HG03565 (cell line): Measurements from ENCODE around the gene B3GNT9.

ENCODE experiments used
- ATAC-seq: cut with Tn5 transposase; IDR thresholded peaks from one replicate; pipeline ENCODE4 v1.9.1; 2021; ENCODE audit warnings: mild to moderate bottlenecking, moderate library complexity; ENCODE audit not compliant: unreplicated experiment

B3GNT9 gene, protein sequence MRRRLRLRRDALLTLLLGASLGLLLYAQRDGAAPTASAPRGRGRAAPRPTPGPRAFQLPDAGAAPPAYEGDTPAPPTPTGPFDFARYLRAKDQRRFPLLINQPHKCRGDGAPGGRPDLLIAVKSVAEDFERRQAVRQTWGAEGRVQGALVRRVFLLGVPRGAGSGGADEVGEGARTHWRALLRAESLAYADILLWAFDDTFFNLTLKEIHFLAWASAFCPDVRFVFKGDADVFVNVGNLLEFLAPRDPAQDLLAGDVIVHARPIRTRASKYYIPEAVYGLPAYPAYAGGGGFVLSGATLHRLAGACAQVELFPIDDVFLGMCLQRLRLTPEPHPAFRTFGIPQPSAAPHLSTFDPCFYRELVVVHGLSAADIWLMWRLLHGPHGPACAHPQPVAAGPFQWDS

DNA sequence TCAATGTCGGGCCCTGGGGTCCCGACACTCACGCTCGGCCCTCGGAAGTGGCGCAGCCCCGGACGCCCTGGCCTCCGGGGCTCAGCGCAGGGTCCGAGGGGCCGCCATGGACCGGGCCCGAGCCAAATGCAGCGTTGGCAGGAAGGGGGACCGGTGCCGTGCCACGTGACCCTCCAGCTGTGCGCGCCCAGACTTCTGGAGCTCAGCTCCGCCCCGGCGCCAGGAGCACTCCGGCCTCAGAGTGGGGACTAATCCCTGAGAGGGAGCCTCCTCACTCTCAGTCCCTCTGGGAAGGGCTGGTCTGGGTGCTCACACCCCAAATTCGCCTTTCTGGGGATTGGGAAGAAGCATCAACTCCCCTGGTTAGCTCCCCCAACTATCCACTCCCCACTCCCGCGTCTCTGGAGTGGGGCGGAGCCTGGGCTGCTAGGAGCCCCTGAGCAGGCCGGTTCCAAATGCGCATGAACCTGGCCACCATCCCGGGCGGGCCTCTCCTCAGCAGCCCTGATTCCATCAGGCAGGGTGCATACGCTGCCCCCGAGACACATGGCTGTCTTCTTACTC, at the start of gene B3GNT9:
B3GNT9 (minus strand) TSS at position 166 of the 564 bp plus-strand sequence. CDS start 513 bp downstream, outside the sequence.
- no peak for ATAC-seq

DNA sequence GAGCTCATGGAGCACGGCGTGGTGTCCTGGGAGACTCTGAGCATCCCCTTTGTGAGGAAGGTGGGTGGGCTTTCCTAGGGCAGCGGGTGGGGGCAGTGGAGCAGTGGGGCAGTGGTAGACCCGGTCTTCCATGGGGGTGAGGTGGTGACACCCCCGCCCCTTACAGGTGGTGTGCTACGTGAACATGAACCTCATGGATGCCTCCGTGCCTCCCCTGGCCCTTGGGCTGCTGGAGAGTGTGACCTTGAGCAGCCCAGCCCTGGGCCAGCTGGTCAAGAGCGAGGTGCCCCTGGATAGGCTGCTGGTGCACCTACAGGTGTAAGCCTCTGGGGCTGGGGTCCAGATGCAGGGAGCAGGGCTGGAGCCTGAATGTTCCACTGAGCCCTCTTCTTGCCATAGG, 49.7 kb upstream of the B3GNT9 start:
- no peak for ATAC-seq

DNA sequence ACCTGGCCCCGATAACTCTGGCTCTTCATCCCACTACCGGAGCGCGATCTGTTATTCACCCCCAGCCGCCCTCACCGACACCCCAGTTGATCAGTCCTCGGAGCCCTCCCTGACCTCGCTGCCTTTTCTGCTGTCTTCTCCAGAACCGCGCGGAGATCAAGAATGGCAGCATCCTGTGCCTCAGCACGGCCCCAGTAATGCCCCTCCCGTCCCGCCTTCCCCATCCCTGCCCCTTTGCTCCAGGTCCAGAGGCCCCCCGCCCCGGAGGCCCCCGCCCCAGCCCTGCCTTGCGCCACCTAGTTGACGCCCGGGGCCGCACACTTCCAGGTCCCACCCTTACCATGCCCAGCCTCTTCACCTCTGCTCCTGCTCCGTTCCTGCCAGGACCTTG, 49.0 kb upstream of the B3GNT9 start:
- ATAC-seq, result no peak

DNA sequence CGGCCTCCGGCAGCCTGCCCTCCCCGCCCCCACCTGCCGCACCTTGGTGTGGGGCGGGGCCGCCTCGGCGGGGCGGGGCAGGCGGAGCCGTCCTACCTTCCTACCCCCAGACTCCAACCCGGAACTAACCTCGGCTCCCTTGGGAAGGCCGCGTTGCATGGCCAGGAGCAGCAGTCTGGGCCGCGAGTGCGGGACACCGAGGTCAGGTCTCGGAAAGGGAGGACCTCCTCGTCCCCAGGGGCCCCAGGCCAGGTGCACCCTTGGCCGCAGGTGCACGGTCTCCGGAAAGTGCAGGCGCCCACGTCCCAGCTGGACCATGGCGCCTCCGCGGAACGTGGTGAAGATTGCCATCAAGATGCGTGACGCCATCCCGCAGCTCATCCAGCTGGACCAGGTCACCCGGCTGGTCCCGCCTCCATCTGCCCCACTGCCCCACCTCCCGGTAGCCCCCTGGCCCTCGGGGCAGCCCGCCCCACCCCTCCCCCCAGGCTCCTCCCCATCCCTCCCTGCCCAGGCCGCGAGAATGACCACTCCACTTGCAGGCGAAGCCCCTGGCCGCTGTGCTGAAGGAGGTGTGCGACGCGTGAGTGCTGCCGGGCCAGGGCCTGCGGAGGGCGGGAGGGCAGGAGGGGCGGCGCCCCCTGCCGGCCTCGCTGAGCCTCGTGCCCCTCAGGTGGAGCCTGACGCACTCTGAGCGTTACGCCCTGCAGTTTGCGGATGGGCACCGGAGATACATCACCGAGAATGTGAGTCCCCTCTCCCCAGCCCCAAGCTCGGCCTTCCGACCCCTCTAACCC, 48.4 kb upstream of the B3GNT9 start, which contains the start of gene ELMO3:
ELMO3 (plus strand) TSS at position 121 of the 797 bp plus-strand sequence; CDS start at position 317, 196 bp downstream.
- ATAC-seq, result no peak

DNA sequence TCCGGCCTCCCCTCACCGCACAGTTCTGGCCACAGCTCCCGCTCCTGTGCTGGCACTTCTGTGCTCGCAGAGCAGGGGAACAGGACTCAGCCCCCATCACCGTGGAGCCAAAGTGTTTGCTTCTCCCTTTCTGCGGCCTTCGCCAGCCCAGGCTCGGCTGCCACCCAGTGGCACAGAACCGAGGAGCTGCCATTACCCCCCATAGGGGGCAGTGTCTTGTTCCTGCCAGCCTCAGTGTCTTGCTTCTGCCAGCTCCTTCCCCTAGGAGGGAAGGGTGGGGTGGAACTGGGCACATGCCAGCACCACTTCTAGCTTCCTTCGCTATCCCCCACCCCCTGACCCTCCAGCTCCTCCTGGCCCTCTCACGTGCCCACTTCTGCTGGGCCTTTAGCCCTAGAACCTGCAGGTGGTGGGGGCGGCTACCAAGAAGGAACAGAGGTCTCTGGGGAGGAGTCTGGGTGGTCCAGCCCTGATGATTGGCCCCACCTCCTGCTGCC, 47.5 kb upstream of the B3GNT9 start:
- ATAC-seq, result no peak

DNA sequence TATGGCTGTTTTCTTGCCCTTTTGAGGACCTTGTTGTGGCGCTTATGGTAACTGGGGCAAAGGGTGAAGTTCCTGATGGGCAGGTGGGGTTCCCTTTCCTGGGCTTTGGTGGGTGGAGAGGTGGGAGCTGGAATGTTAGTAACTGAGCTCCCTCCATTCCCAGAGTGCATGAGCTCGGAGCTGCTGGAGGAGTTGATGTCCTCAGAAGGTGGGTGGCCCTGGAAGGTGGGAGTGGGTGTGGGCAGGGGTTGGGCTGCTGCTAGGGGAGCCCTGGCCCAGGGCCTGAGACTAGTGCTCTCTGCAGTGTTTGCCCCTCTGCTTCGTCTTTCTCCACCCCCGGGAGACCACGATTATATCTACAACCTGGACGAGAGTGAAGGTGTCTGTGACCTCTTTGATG, 46.9 kb upstream of the B3GNT9 start:
- ATAC-seq, result no peak

DNA sequence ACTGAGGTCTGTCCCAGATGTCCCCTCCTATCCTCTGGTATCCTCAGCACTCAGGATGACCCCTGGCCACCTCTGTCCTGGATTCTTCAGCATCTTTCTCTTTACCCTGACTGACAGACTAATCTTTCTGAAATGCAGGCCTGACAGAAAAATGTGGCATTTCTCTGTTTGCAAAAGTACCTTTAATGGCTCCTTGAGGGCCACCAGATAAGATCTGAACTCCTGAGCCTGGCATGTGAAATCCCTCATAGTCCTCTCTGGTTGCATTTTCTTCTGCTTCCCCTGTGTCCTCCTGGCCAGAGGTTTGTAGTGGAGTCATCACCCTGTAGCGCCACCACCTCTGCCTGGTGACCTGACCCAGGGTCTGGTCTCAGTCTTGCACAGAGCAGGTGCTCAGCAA, 46.1 kb upstream of the B3GNT9 start:
- ATAC-seq, result no peak

DNA sequence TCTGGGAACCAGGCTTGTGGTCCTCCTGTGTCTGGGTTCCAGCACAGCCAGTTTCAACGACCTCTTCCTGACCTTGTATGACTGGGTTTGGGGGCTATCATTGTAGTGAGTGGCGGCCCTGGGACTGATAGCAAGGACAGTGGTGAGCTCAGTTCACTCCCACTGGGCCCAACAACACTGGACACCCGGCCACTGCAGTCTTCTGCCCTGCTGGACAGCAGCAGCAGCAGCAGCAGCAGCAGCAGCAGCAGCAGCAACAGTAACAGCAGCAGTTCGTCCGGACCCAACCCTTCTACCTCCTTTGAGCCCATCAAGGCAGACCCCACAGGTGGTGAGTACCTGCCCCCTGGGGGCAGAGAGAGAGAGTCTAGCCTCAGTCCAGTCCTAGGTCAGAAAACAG, 44.9 kb upstream of the B3GNT9 start:
- no peak for ATAC-seq

DNA sequence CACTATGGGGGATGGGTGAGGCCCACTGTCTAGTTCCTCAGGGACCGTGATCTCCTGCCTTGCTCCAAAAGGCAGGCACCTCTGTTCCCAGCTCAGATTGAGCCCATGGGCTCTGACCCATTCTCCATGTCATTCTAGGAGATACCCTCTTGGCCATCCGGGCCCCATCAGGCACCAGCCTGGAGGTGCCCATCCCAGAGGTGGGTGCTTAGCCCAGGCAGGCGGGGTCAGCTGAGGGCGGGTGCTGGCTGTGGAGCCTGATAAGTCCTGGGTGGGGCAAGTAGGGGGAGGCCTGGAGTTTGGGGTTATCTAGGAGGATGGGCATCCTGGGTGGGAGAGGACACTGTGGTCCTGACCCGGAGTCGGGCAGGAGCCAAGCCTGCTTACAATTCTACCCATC, 43.5 kb upstream of the B3GNT9 start:
- ATAC-seq, result no peak

DNA sequence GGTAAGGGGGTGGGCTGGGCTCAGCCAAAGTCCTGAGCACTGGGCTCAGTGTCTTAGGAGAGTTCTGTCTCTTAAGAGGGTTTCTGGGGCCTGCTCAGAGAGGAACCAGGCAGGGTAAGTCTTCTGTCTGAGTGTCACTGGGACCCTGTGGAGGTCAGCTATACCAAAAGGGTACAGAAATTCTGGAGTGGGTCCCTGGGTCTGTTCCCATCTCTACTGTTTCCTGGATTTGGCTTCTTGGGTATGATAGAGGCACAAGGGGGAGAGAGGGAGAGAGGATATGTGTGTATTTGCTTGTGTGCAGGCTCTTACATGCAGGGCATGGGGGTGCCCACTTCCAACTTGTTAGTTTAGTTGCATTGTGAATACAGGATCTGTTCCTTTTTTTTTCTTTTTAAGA, 42.7 kb upstream of the B3GNT9 start:
- ATAC-seq, result no peak

DNA sequence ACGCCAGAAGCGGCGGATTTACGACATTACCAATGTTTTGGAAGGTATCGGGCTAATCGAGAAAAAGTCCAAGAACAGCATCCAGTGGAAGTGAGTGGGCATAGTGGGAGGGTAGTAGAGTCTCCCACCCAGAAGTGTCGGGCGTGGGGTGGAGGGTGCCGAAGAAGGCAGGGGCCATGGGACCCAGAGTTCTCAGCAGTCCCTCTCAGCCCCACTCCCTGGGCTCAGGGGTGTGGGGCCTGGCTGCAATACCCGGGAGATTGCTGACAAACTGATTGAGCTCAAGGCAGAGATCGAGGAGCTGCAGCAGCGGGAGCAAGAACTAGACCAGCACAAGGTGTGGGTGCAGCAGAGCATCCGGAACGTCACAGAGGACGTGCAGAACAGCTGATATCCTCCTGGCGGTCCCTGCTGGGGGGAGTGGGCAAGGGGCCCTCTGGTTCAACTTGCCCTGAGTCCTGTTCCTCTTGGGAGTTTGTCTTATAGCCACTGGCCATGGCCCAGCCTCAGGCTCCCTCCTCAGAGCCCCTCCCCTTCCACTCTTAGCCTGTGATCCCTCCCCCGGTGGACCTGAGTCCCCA, 42.1 kb upstream of the B3GNT9 start:
- ATAC-seq, result no peak

DNA sequence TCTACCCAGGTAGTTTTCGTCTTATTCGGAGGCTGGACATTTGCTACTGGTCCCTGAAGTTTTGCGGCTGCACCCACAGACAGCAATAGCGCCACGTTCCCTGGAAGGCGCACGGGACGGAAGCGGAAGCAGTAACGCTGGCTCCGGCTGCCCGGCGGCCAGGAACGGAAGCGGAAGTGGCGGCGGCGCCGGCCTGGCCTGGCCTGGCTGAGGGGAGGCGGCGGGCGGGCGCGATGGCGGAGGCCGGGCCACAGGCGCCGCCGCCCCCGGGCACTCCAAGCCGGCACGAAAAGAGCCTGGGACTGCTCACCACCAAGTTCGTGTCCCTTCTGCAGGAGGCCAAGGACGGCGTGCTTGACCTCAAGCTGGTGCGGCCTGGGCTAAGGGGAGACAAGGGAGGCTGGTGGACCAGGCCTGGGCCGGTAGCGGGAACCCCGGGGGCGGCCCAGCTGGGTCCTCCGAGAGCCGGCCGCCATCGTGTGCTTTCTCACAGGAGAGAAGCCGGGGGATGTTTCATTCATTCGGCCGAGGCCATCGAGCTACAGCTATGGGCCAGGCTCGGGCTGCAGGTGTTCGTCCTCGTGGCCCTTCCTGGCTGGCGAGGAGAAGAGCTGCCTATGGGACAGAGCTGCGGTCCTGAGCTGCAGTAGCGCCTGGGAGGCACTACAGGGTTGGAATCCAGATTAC, 41.3 kb upstream of the B3GNT9 start, which contains the start of gene E2F4:
E2F4 (plus strand) TSS at position 161 of the 687 bp plus-strand sequence; CDS start at position 234, 73 bp downstream.
- peak; percentile 76 for ATAC-seq

DNA sequence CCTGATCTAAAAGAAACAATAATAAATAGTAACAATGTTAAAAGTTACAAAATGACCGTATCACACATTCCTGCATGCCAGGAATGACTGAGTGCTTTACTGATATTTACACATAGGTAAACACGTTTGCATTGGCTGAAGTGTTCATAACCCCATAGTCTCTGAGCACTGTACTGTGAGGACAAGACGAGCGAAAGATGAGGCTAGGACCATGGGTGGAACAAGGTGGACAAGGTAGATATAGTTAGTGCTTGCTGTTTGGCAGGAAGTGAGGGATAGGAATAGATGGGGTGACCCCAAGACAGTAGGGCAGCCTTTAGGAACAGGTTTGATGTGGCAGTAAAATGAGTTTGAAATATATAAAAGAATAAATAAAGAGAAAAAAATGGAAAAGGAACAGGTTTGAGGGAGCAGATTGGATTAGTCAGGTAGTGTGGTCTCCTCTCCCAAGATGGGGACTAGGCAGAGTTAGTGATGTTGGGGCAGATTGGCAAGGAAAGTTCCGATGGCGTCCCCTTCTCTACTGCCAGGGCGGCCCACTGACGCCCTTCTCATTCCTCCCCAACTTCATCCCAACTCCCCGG, 40.7 kb upstream of the B3GNT9 start:
- ATAC-seq, result no peak

DNA sequence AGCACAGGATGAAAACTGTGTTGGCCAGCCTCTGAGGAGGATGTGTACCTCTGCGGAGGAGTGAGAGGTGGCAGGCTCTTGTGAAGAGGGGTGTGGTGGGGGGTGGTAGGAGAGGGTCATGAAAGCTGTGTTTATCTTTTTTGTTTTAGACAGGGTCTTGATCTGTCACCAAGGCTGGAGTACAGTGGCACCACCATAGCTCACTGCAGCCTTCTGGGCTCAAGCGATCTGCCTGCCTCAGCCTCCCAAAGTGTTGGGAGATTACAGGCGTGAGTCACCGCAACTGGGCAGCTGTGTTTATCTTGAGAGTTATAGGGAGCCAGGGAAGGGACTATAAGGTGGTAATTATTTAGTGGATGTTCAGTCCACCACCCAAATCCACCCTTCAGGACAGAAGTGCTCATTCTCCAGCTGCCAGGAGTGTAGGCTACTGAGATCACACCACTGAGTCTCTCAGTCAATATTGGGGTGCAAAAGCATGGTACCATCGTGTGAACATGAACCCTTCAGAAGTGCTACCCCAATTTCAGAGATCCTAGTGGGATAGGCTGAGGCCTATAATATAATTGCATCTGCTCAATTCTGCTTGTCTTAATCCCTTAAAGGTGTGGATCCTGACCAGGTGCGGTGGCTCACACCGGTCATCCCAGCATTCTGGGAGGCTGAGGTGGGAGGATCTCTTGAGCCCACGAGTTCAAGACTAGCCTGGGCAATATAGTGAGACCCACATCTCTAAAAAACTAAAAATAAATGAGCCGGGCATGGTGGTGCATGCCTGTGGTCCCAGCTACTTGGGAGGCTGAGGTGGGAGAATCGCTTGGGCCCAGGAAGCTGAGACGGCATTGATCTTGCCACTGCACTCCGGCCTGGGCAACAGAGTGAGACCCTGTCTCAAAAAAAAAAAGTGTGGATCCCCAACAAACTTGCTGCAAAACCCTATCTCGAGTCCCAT, 39.9 kb upstream of the B3GNT9 start:
- no peak for ATAC-seq

DNA sequence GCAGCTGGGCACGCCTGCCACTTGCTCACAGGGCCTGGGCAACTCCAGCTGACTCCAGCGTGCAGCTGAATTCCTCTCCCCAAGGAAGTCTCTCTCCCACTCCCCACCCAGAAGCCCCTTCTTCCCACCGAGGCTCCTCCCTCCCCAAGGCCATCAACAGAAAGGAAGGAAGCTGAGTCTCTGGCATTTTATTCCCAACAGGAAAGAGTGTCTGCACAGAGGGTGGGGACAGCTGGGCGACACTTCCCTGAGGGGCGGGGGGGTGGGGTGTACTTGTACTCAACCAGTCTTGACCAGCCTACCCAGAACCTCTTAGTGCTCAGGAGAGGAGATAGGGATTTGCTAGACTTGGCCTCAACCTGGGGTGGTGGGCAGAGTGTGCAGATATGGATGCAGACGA, 39.2 kb upstream of the B3GNT9 start, which contains the start of gene EXOC3L1:
EXOC3L1 (minus strand) TSS at position 96 of the 400 bp plus-strand sequence. CDS start 460 bp downstream, outside the sequence.
- ATAC-seq, result no peak

DNA sequence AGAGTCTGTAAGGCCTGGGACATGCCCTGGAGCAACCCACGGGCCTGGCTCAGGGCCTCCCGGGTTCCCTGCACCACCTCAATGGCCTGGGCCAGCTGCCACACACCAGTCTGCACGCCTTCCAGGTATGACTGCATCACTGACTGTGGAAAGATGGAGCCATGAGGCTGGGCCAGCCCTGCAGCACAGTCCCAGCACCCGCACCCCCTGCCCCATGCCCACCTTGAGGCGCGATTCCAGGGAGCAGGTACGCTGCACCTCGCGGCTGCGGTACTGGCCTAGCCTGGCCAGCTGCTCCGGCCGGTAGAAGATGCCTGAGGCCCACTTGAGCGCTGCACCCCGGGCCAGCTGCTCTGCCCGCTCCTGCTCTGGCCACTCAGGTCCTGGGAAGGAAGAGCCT, 38.0 kb upstream of the B3GNT9 start:
- ATAC-seq, result no peak

DNA sequence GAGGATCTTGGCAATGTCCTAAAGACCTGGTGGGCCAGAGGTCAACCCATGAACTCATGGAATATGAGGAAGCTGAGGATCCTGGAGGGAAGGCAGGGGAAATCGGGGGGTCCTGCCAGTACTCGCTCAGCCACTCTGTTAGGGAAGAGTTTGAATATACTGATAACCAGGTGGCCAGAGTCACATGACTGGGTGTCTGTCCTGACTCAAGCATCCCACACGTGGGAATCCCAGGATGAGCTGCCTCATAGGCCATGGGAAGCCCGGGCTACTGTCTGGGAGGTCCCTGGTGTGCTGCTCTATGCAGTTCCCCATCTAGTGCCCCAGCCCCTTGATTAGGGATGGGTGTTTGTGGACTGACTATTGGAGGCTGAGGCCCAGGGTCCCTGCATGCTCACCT, 37.5 kb upstream of the B3GNT9 start:
- no peak for ATAC-seq

DNA sequence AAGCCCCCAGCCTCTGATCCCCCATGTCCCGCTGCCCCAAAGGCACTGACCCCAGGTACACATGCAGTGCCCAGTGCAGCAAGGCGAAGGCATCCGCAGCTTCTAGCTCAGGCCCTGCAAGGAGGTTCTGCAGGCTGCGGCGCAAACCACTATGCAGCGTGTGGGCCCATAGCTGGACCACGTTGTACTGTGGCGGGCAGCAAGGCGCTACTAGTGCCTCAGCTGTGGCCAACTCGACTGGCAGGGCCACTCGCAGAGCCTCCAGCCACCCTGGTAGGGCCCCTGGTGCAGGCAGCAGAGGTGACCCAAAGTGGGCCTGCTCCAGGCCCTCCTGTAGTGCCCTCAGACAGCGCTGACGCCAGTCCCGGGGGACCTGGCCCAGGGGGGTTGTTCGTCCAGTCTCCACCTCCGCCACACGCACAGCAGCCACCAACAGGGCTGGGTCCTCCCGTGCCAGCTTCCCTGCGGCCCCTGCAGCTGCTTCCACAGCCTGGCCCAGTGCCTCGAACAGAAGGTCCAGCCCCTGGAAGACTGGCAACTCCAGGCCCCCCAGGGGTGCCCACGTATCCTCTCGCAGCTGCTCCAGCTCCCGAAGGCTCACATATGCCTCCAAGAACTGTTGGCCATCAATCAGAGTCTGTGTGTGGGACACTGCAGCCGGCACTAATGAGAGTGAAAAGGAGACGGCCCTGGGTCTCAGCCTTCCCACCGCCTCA, 36.5 kb upstream of the B3GNT9 start:
- no peak for ATAC-seq
